HepG2 (cell line): ENCODE results near the gene TAP1. TPM values are rescaled to one million over a fixed set of nuclear protein-coding genes. Genes with fewer than 3 reads are reported as not detected.
A peak's percentile ranks its signal among the peaks of the same experiment; 100 is the strongest.

Experiments
- ATF1 ChIP-seq: IDR thresholded peaks from 2 replicates; pipeline ENCODE4 v1.6.1; 2016; ENCODE audit warnings: mild to moderate bottlenecking, control low read depth
- CAMTA2 ChIP-seq: sonication (generic); formaldehyde crosslinking; IDR thresholded peaks from 2 replicates; pipeline ENCODE4 v1.4.0; 2020; ENCODE audit warnings: mild to moderate bottlenecking, missing genetic modification reagents, borderline replicate concordance
- DPF2 ChIP-seq: sonication (generic); formaldehyde crosslinking; IDR thresholded peaks from 2 replicates; pipeline ENCODE4 v1.4.0; 2020; ENCODE audit warnings: mild to moderate bottlenecking, low read depth, missing genetic modification reagents, borderline replicate concordance
- E2F5 ChIP-seq: sonication (generic); formaldehyde crosslinking; conservative IDR thresholded peaks from 2 replicates; pipeline ENCODE4 v1.4.0; 2020; ENCODE audit warnings: missing genetic modification reagents
- FLYWCH1 ChIP-seq: sonication (generic); formaldehyde crosslinking; IDR thresholded peaks from 2 replicates; pipeline ENCODE4 v1.8.1; 2023; ENCODE audit warnings: mild to moderate bottlenecking, missing genetic modification reagents
- GTF2F1 ChIP-seq: fragments of 150-350 bp; IDR thresholded peaks from 2 replicates; pipeline ENCODE4 v1.6.1; 2014; ENCODE audit warnings: low read length
- HDAC1 ChIP-seq: sonication (generic); formaldehyde crosslinking; IDR thresholded peaks from 2 replicates; pipeline ENCODE4 v1.5.1; 2020; ENCODE audit warnings: mild to moderate bottlenecking, missing genetic modification reagents
- IRF1 ChIP-seq: sonication (generic); formaldehyde crosslinking; IDR thresholded peaks from 2 replicates; pipeline ENCODE4 v1.4.0; 2020; ENCODE audit warnings: low read depth, mild to moderate bottlenecking, missing genetic modification reagents
- KDM4B ChIP-seq: sonication (generic); formaldehyde crosslinking; IDR thresholded peaks from 2 replicates; pipeline ENCODE4 v1.4.0; 2020; ENCODE audit warnings: missing genetic modification reagents
- KMT2A ChIP-seq: sonication (generic); formaldehyde crosslinking; IDR thresholded peaks from 2 replicates; pipeline ENCODE4 v1.4.0; 2020; ENCODE audit warnings: missing genetic modification reagents
- KMT2B ChIP-seq: IDR thresholded peaks from 2 replicates; pipeline ENCODE4 v1.6.1; 2016; ENCODE audit warnings: missing genetic modification reagents, missing compliant biosample characterization
- POLR2AphosphoS2 ChIP-seq: IDR thresholded peaks from 2 replicates; pipeline ENCODE4 v1.6.1; 2011; ENCODE audit warnings: low read depth, low read length, improper control_type of control experiment
- SOX5 ChIP-seq: IDR thresholded peaks from 2 replicates; pipeline ENCODE4 v1.6.1; 2016; ENCODE audit warnings: borderline replicate concordance
- SP4 ChIP-seq: sonication (generic); formaldehyde crosslinking; IDR thresholded peaks from 2 replicates; pipeline ENCODE4 v1.8.1; 2023; ENCODE audit warnings: mild to moderate bottlenecking, missing genetic modification reagents
- TRIM24 ChIP-seq: sonication (generic); formaldehyde crosslinking; IDR thresholded peaks from 2 replicates; pipeline ENCODE4 v1.8.0; 2022; ENCODE audit warnings: mild to moderate bottlenecking, missing genetic modification reagents
- UBTF ChIP-seq: sonication (generic); formaldehyde crosslinking; IDR thresholded peaks from 2 replicates; pipeline ENCODE4 v1.4.0; 2020; ENCODE audit warnings: mild to moderate bottlenecking, missing genetic modification reagents
- WIZ ChIP-seq: sonication (generic); formaldehyde crosslinking; IDR thresholded peaks from 2 replicates; pipeline ENCODE4 v1.5.1; 2020; ENCODE audit warnings: mild to moderate bottlenecking, missing genetic modification reagents
- polyA plus RNA-seq, 8 experiments: library from polyadenylated mRNA; depleted of rRNA in 3 of 8; stranded (reverse) in 7 of 8; unstranded in 1 of 8; fragments of >200 nt; fragmentation: Illumina TruSeq in 4 of 8; extraction: Trizol in 4 of 8; gene quantifications; 2 replicates each; pipeline versions ENCODE4 v1.2.1 to v1.2.3, GENCODE V29; 2011 to 2016; ENCODE audit warnings: low read depth in 4 of 8, missing spikeins in 1 of 8, mixed read lengths in 1 of 8; ENCODE audit not compliant: insufficient read depth in 1 of 8
- total RNA-seq, 5 experiments: library from RNA; depleted of rRNA; stranded (reverse); fragments of >200 nt; fragmentation: Illumina TruSeq; extraction: Trizol; gene quantifications; 2 replicates each; pipeline ENCODE4 v1.2.3, GENCODE V29; 2016; ENCODE audit warnings: low read depth in 1 of 5

The TAP1 gene
- total and polyA plus RNA-seq, 2 of the 13 experiments (the other 11 are each of a cell fraction or from before 2014, with no cell fraction given): 31.2 to 52.2 TPM

GRCh38 chr6:32843979-32844838, 9.3 kb downstream of the TAP1 start, which contains the start of gene PSMB8 (continued):
- 0 out of 2 replicates have a peak, but pooled peaks have one; percentile 3 for TF ChIP-seq DPF2 (CRISPR knock-in tag)
- peak; percentile 25; the same call in 1 of the 2 replicates for TF ChIP-seq KDM4B
- no peak for TF ChIP-seq GTF2F1
- TF ChIP-seq WIZ: 0 out of 2 replicates have a peak, but pooled peaks have one; percentile 39
- peak; percentile 67 for TF ChIP-seq HDAC1 (CRISPR knock-in tag)
- peak; percentile 95 for TF ChIP-seq ATF1 (CRISPR knock-in tag)
- TF ChIP-seq E2F5 (CRISPR knock-in tag): no peak
- TF ChIP-seq KMT2B (CRISPR knock-in tag): peak; percentile 80
- TF ChIP-seq POLR2AphosphoS2: no peak
- TF ChIP-seq UBTF: peak; percentile 62
- TF ChIP-seq CAMTA2 (CRISPR knock-in tag): 0 out of 2 replicates have a peak, but pooled peaks have one; percentile 75
- TF ChIP-seq SP4: peak; percentile 71
- peak; percentile 98 for TF ChIP-seq IRF1 (CRISPR knock-in tag)
- TF ChIP-seq TRIM24 (CRISPR knock-in tag): no peak
- TF ChIP-seq FLYWCH1 (CRISPR knock-in tag): no peak
- TF ChIP-seq KMT2A (CRISPR knock-in tag): peak; percentile 88
- peak; percentile 38; the same call in 1 of the 2 replicates for TF ChIP-seq SOX5 (CRISPR knock-in tag)
